Upper lobe of right lung (tissue), 1 donor: ENCODE measurements around the gene CDYL. TPM values are rescaled to one million over a fixed set of nuclear protein-coding genes. Genes with fewer than 3 reads are reported as not detected.

Experiments used
- ATAC-seq: fragments of 200-7000 bp; cut with Tn5 transposase; one replicate; pipeline ENCODE4 v1.9.1; 2020; ENCODE audit warnings: mild to moderate bottlenecking, moderate library complexity
- DNase-seq: peaks from one replicate; pipeline ENCODE4 v3.0.0-alpha.2; 2020
- H3K27ac ChIP-seq: fragments of 200-600 bp; one replicate; pipeline ENCODE4 v1.8.0; 2022
- H3K27me3 ChIP-seq: fragments of 200-600 bp; one replicate; pipeline ENCODE4 v1.8.0; 2022; ENCODE audit warnings: mild to moderate bottlenecking
- H3K36me3 ChIP-seq: fragments of 200-600 bp; one replicate; pipeline ENCODE4 v1.8.0; 2022
- H3K4me1 ChIP-seq: fragments of 200-600 bp; one replicate; pipeline ENCODE4 v1.8.0; 2022
- H3K4me3 ChIP-seq: fragments of 200-600 bp; one replicate; pipeline ENCODE4 v1.8.0; 2022; ENCODE audit warnings: mild to moderate bottlenecking
- H3K9me3 ChIP-seq: fragments of 200-600 bp; one replicate; pipeline ENCODE4 v1.8.0; 2022
- intact Hi-C: fragments of 100-400 bp; cut with DNase I; formaldehyde crosslinking; loops from one replicate; pipeline ENCODE4 v1.11.0; 2022
- total RNA-seq: library from RNA; stranded (reverse); fragmentation: NEBNext Ultra II Directional; extraction: Animal tissue kit (Norgen Biotek cat#: 25700); gene quantifications from one replicate; pipeline ENCODE4 v1.2.1, GENCODE V29; 2021
- TF ChIP-seq, protein P1 (sequence below): fragments of 200-600 bp; IDR thresholded peaks from one replicate; pipeline ENCODE4 v1.8.0; 2022; ENCODE audit warnings: antibody characterized with exemption
- donor health status: DM: no; HTN: yes; CAD: no; lungs with severe emphysema.

The CDYL gene
- total RNA-seq, 1 donor from 2014 or later: 40.8 TPM

- intact Hi-C loops: no loop called here
- DNase-seq (no peak), ATAC-seq (no peak)
- Histone ChIP-seq H3K4me1 (peaks cover 23% of the 10 kb centered on the region), H3K27ac (no peak overlapping the region), H3K4me3 (no peak overlapping the region), H3K9me3 (no peaks in the 10 kb centered on the region), H3K27me3 (no peaks in the 10 kb centered on the region), H3K36me3 (no peaks in the 10 kb centered on the region)
- TF ChIP-seq, protein P1, sequence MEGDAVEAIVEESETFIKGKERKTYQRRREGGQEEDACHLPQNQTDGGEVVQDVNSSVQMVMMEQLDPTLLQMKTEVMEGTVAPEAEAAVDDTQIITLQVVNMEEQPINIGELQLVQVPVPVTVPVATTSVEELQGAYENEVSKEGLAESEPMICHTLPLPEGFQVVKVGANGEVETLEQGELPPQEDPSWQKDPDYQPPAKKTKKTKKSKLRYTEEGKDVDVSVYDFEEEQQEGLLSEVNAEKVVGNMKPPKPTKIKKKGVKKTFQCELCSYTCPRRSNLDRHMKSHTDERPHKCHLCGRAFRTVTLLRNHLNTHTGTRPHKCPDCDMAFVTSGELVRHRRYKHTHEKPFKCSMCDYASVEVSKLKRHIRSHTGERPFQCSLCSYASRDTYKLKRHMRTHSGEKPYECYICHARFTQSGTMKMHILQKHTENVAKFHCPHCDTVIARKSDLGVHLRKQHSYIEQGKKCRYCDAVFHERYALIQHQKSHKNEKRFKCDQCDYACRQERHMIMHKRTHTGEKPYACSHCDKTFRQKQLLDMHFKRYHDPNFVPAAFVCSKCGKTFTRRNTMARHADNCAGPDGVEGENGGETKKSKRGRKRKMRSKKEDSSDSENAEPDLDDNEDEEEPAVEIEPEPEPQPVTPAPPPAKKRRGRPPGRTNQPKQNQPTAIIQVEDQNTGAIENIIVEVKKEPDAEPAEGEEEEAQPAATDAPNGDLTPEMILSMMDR: no peak
These were observed 4.2 kb downstream of the CDYL start for GRCh38 chr6:4780360-4780812.

- no peak overlapping the region for H3K4me3 ChIP-seq
- no peaks in the 10 kb centered on the region for H3K36me3 ChIP-seq
- no peak overlapping the region for H3K27ac ChIP-seq
- no peaks in the 10 kb centered on the region for H3K9me3 ChIP-seq
- intact Hi-C loops: no loop called here
- TF ChIP-seq, protein P1: no peak
- no peak for ATAC-seq
- H3K27me3 ChIP-seq: no peaks in the 10 kb centered on the region
- peaks cover 29% of the 10 kb centered on the region for H3K4me1 ChIP-seq
- no peak for DNase-seq
These were observed 5.2 kb downstream of the CDYL start for GRCh38 chr6:4781426-4781825.

- DNase-seq (no peak), ATAC-seq (no peak)
- no peaks in the 10 kb centered on the region for H3K36me3 ChIP-seq
- no peak overlapping the region for H3K4me3 ChIP-seq
- TF ChIP-seq, protein P1: no peak
- no peaks in the 10 kb centered on the region for H3K9me3 ChIP-seq
- H3K27me3 ChIP-seq: no peaks in the 10 kb centered on the region
- no peak overlapping the region for H3K27ac ChIP-seq
- peaks cover 29% of the 10 kb centered on the region for H3K4me1 ChIP-seq
- intact Hi-C loops: no loop called here
These were observed 5.9 kb downstream of the CDYL start for GRCh38 chr6:4781967-4782575.

DNA sequence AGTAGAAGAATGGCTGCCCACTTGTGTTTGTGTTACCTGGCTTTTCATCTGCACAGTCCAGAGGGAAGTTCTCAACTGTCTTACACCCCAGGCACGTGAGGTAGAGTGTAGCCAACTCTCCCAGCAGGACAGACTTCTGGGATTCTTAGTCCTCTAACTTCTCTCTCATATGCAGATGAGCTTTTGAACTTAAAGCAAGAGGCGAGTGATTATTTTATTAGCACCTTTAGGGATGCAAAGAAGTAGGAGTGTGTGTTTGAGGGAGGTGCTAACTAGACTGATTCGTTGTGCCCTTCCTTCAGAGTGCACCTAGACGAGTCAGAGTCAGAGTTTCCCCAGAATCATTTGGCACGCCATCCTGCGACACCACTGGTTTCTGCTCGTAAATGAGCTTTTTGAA is 10.8 kb downstream of the CDYL start:
- TF ChIP-seq, protein P1: no peak
- H3K4me3 ChIP-seq: no peak overlapping the region
- no peak for ATAC-seq
- peaks cover 12% of the 10 kb centered on the region for H3K4me1 ChIP-seq
- DNase-seq: no peak
- H3K27me3 ChIP-seq: no peaks in the 10 kb centered on the region
- no peaks in the 10 kb centered on the region for H3K9me3 ChIP-seq
- no peaks in the 10 kb centered on the region for H3K36me3 ChIP-seq
- intact Hi-C loops: no loop called here
- H3K27ac ChIP-seq: no peak overlapping the region

GRCh38 chr6:4788482-4788881 is 12.3 kb downstream of the CDYL start:
- intact Hi-C loops: no loop called here
- ATAC-seq (no peak), DNase-seq (no peak)
- Histone ChIP-seq H3K27ac (no peak overlapping the region), H3K9me3 (no peaks in the 10 kb centered on the region), H3K36me3 (no peaks in the 10 kb centered on the region), H3K27me3 (no peaks in the 10 kb centered on the region), H3K4me1 (peaks cover 12% of the 10 kb centered on the region), H3K4me3 (no peak overlapping the region)
- TF ChIP-seq, protein P1: no peak
